Immature natural killer cell (primary cell): ENCODE measurements around the gene DNAJC1. TPM values are rescaled to one million over a fixed set of nuclear protein-coding genes. Genes with fewer than 3 reads are reported as not detected.
"Not testable (repeated sequence)": the region's sequence is repeated elsewhere in the genome, so short reads cannot be mapped to it uniquely, and the experiment has no call there.

Experiments used
- DNase-seq, 3 donors: peaks; one replicate each; pipeline ENCODE4 v3.0.0; 2022; ENCODE audit warnings: mixed read lengths in 1 of 3
- H3K27ac Mint-ChIP-seq, 6 donors: one replicate each; pipeline ENCODE4 v1.8.0; 2020; ENCODE audit warnings: mixed read lengths in 6 of 6, mild to moderate bottlenecking in 5 of 6, inconsistent platforms in 4 of 6, moderate library complexity in 3 of 6
- H3K27me3 Mint-ChIP-seq, 3 donors: one replicate each; pipeline ENCODE4 v1.8.0; 2020 to 2021; ENCODE audit warnings: low read depth in 3 of 3, mild to moderate bottlenecking in 3 of 3, mixed read lengths in 3 of 3, moderate library complexity in 3 of 3, inconsistent platforms in 1 of 3
- H3K36me3 Mint-ChIP-seq, 3 donors: one replicate each; pipeline ENCODE4 v1.8.0; 2020; ENCODE audit warnings: mixed read lengths in 3 of 3, inconsistent platforms in 2 of 3, mild to moderate bottlenecking in 2 of 3
- H3K4me1 Mint-ChIP-seq, 2 donors: one replicate each; pipeline ENCODE4 v1.8.0; 2020; ENCODE audit warnings: inconsistent platforms in 2 of 2, mild to moderate bottlenecking in 2 of 2, mixed read lengths in 2 of 2, moderate library complexity in 1 of 2
- H3K4me3 Mint-ChIP-seq, 5 donors: one replicate each; pipeline ENCODE4 v1.8.0; 2020; ENCODE audit warnings: mild to moderate bottlenecking in 5 of 5, mixed read lengths in 5 of 5, inconsistent platforms in 3 of 5, moderate library complexity in 3 of 5
- H3K9me3 Mint-ChIP-seq, 6 donors: one replicate each; pipeline ENCODE4 v1.8.0; 2020; ENCODE audit warnings: mild to moderate bottlenecking in 6 of 6, mixed read lengths in 6 of 6, inconsistent platforms in 4 of 6, moderate library complexity in 3 of 6
- polyA plus RNA-seq, 3 donors: library from polyadenylated mRNA; unstranded; fragments of 300-500 nt; fragmentation: Illumina TruSeq; gene quantifications; one replicate each; pipeline ENCODE4 v1.2.3, GENCODE V29; 2021

Gene DNAJC1
- polyA plus RNA-seq, 3 donors from 2014 or later: 25.6 to 69.3 (median 67.4) TPM

- H3K27me3 Mint-ChIP-seq: peaks cover 0 to 8% (median 5%) of the 10 kb centered on the region in 3 donors
- no peak overlapping the region for H3K27ac Mint-ChIP-seq
- H3K9me3 Mint-ChIP-seq: no peaks in the 10 kb centered on the region
- H3K4me1 Mint-ChIP-seq: peaks cover 12 to 14% of the 10 kb centered on the region in 2 donors
- peaks cover 0 to 4% (median 0%) of the 10 kb centered on the region in 3 donors for H3K36me3 Mint-ChIP-seq
- no peak for DNase-seq
- no peak overlapping the region for H3K4me3 Mint-ChIP-seq
These were observed 20.0 kb upstream of the DNAJC1 start for GRCh38 chr10:22023508-22023907.

- H3K4me3 Mint-ChIP-seq: peak overlapping the region; percentile 50 to 75 (median 64)
These were observed 18.9 kb upstream of the DNAJC1 start for GRCh38 chr10:22022257-22023032.

GRCh38 chr10:22021144-22021543 lies 17.6 kb upstream of the DNAJC1 start:
- not testable (repeated sequence) for H3K27me3 Mint-ChIP-seq, H3K4me3 Mint-ChIP-seq, DNase-seq, H3K36me3 Mint-ChIP-seq, H3K27ac Mint-ChIP-seq, H3K9me3 Mint-ChIP-seq
- peaks cover 12 to 14% of the 10 kb centered on the region in 2 donors for H3K4me1 Mint-ChIP-seq

More at GRCh38 chr10:22022257-22023032, 18.9 kb upstream of the DNAJC1 start:
- H3K9me3 Mint-ChIP-seq: no peaks in the 10 kb centered on the region
- H3K27ac Mint-ChIP-seq: peak overlapping the region; percentile 0 to 72 (median 60)
- peaks cover 0 to 5% (median 4%) of the 10 kb centered on the region in 3 donors for H3K27me3 Mint-ChIP-seq
- peak; percentile 9 to 19 (median 16) for DNase-seq
- H3K4me1 Mint-ChIP-seq: peaks cover 12 to 14% of the 10 kb centered on the region in 2 donors
- peaks cover 0 to 4% (median 0%) of the 10 kb centered on the region in 3 donors for H3K36me3 Mint-ChIP-seq

GRCh38 chr10:22017283-22018020 lies 13.9 kb upstream of the DNAJC1 start:
- Mint-ChIP-seq H3K4me1 (peaks cover 5 to 7% of the 10 kb centered on the region in 2 donors), H3K27ac (no peak overlapping the region), H3K36me3 (peaks cover 0 to 3% (median 0%) of the 10 kb centered on the region in 3 donors), H3K9me3 (no peaks in the 10 kb centered on the region), H3K4me3 (no peak overlapping the region), H3K27me3 (peaks cover 2 to 4% (median 2%) of the 10 kb centered on the region in 3 donors)
- DNase-seq: no peak

GRCh38 chr10:22016046-22016705 lies 12.6 kb upstream of the DNAJC1 start:
- H3K27me3 Mint-ChIP-seq: peaks cover 2 to 6% (median 3%) of the 10 kb centered on the region in 3 donors
- no peak for DNase-seq
- H3K9me3 Mint-ChIP-seq: no peaks in the 10 kb centered on the region
- H3K4me1 Mint-ChIP-seq: no peaks in the 10 kb centered on the region
- H3K4me3 Mint-ChIP-seq: no peak overlapping the region
- H3K27ac Mint-ChIP-seq: no peak overlapping the region
- H3K36me3 Mint-ChIP-seq: peaks cover 0 to 3% (median 0%) of the 10 kb centered on the region in 3 donors

- H3K9me3 Mint-ChIP-seq: peaks cover 0 to 6% (median 0%) of the 10 kb centered on the region in 6 donors
- DNase-seq: peak; percentile 22 to 47 (median 40)
- H3K36me3 Mint-ChIP-seq: peaks cover 0 to 3% (median 0%) of the 10 kb centered on the region in 3 donors
- H3K4me3 Mint-ChIP-seq: no peak overlapping the region
- no peaks in the 10 kb centered on the region for H3K4me1 Mint-ChIP-seq
- peaks cover 2 to 20% (median 3%) of the 10 kb centered on the region in 3 donors for H3K27me3 Mint-ChIP-seq
- H3K27ac Mint-ChIP-seq: no peak overlapping the region
These were observed 7.5 kb upstream of the DNAJC1 start for GRCh38 chr10:22010973-22011408.

GRCh38 chr10:22010539-22010938 lies 7.0 kb upstream of the DNAJC1 start:
- H3K27me3 Mint-ChIP-seq: peaks cover 2 to 20% (median 3%) of the 10 kb centered on the region in 3 donors
- H3K4me3 Mint-ChIP-seq: no peak overlapping the region
- no peaks in the 10 kb centered on the region for H3K36me3 Mint-ChIP-seq
- H3K27ac Mint-ChIP-seq: no peak overlapping the region
- no peak for DNase-seq
- H3K4me1 Mint-ChIP-seq: no peaks in the 10 kb centered on the region
- H3K9me3 Mint-ChIP-seq: peaks cover 0 to 6% (median 0%) of the 10 kb centered on the region in 6 donors

- Mint-ChIP-seq H3K4me3 (no peak overlapping the region), H3K27ac (peak overlapping the region in 2 of 6 donors; percentile 40 to 97)
These were observed 2.9 kb upstream of the DNAJC1 start for GRCh38 chr10:22006379-22006884.

GRCh38 chr10:22005763-22006162 lies 2.2 kb upstream of the DNAJC1 start:
- Mint-ChIP-seq H3K27me3 (peaks cover 7 to 25% (median 11%) of the 10 kb centered on the region in 3 donors), H3K27ac (peak overlapping the region in 1 of 6 donors; percentile 97), H3K36me3 (no peaks in the 10 kb centered on the region), H3K9me3 (peaks cover 0 to 6% (median 0%) of the 10 kb centered on the region in 6 donors), H3K4me1 (peaks cover 26 to 28% of the 10 kb centered on the region in 2 donors), H3K4me3 (no peak overlapping the region)
- DNase-seq: no peak

More at GRCh38 chr10:22006379-22006884, 2.9 kb upstream of the DNAJC1 start:
- Mint-ChIP-seq H3K36me3 (no peaks in the 10 kb centered on the region), H3K9me3 (peaks cover 0 to 6% (median 0%) of the 10 kb centered on the region in 6 donors), H3K27me3 (peaks cover 7 to 25% (median 11%) of the 10 kb centered on the region in 3 donors), H3K4me1 (peaks cover 19 to 21% of the 10 kb centered on the region in 2 donors)
- no peak for DNase-seq

- DNase-seq: no peak
- H3K27ac Mint-ChIP-seq: peak overlapping the region; percentile 94 to 99 (median 95)
- H3K27me3 Mint-ChIP-seq: peaks cover 7 to 23% (median 14%) of the 10 kb centered on the region in 3 donors
- H3K36me3 Mint-ChIP-seq: no peaks in the 10 kb centered on the region
- H3K4me3 Mint-ChIP-seq: peak overlapping the region; percentile 82 to 99 (median 95)
- peaks cover 0 to 6% (median 0%) of the 10 kb centered on the region in 6 donors for H3K9me3 Mint-ChIP-seq
- H3K4me1 Mint-ChIP-seq: peaks cover 40 to 45% of the 10 kb centered on the region in 2 donors
These were observed 393 bp upstream of the DNAJC1 start for GRCh38 chr10:22003964-22004281.

- H3K36me3 Mint-ChIP-seq: no peaks in the 10 kb centered on the region
- H3K4me3 Mint-ChIP-seq: peak overlapping the region; percentile 92 to 99 (median 95)
These were observed 846 bp downstream of the DNAJC1 start for GRCh38 chr10:22002591-22003176.

GRCh38 chr10:21995557-21995956 lies 8.0 kb downstream of the DNAJC1 start:
- Mint-ChIP-seq H3K36me3 (no peaks in the 10 kb centered on the region), H3K27me3 (peaks cover 0 to 4% (median 0%) of the 10 kb centered on the region in 3 donors), H3K9me3 (no peaks in the 10 kb centered on the region), H3K4me1 (peaks cover 45 to 67% of the 10 kb centered on the region in 2 donors), H3K27ac (peak overlapping the region in 1 of 6 donors; percentile 49), H3K4me3 (no peak overlapping the region)
- no peak for DNase-seq

More at GRCh38 chr10:22002591-22003176, 846 bp downstream of the DNAJC1 start:
- peaks cover 46 to 55% of the 10 kb centered on the region in 2 donors for H3K4me1 Mint-ChIP-seq
- H3K27ac Mint-ChIP-seq: peak overlapping the region; percentile 95 to 100 (median 98)
- H3K27me3 Mint-ChIP-seq: peaks cover 7 to 23% (median 15%) of the 10 kb centered on the region in 3 donors
- peak; percentile 72 to 75 (median 74) for DNase-seq
- H3K9me3 Mint-ChIP-seq: peaks cover 0 to 6% (median 0%) of the 10 kb centered on the region in 6 donors
